ENCODE data around the gene ITGA1. TPM values are rescaled to one million over a fixed set of nuclear protein-coding genes. Genes with fewer than 3 reads are reported as not detected.

ITGA1 gene
- total and polyA plus RNA-seq, 4 donors: 24.2 to 187 (median 48.5) TPM

DNA sequence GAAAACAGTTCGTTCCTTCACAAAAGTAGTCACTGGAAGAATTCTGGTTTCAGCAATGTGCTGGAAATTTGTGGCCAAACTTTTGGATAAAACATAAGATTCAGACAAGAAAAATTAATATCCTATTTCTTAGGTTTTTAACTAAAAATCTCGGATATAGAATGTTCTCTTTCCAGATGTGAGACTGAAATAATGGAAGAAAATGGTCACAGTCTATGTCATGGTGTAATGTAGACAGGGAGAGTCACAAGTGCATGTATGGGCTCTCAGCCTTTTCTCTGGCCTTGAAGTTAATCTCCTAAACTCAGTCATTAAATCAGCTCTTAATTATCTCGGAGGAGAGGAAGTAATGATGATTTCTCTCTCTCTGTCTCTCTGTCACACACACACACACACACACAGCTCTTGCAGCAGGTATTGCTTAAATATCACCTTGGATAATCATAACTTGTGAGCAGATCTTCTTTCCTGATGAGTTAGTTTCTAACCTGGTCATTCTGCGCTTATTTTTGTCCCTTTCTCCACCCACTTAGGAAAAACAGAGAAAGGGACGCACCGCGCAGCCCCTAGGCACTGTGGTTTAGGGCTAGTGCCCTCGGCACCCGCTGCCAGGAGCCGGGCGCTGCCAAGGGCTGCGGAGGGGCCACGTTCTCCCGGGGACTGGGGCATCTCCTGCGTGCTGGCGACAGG lies 200.8 kb downstream of the ITGA1 start:
- 13% methylated on average over 16 of the region's 16 CpGs for WGBS
- no peaks in the 10 kb centered on the region for H3K9me3 ChIP-seq (ENCODE audit: control insufficient read depth in 4 of 4, low read length in 3 of 4)
- no peak overlapping the region for H3K27ac ChIP-seq (ENCODE audit: low read depth in 1 of 2, low read length in 2 of 2)

More for the DNA sequence above, 200.8 kb downstream of the ITGA1 start:
- no peak for TF ChIP-seq TAF1 (conservative IDR thresholded peaks at IDR 0.05)
- TF ChIP-seq GABPA (IDR thresholded peaks at IDR 0.05 in 1 of 2, conservative IDR thresholded peaks at IDR 0.05 in 1 of 2): no peak
- TF ChIP-seq REST (IDR thresholded peaks at IDR 0.05): no peak
- TF ChIP-seq FOXA2 (IDR thresholded peaks at IDR 0.05): no peak
- no peak for TF ChIP-seq YY1 (IDR thresholded peaks at IDR 0.05)
- no peak for TF ChIP-seq RXRA (IDR thresholded peaks at IDR 0.05)
- TF ChIP-seq ATF3 (IDR thresholded peaks at IDR 0.05): no peak
- no peak for TF ChIP-seq HNF4A (conservative IDR thresholded peaks at IDR 0.05)
- TF ChIP-seq, protein P1, sequence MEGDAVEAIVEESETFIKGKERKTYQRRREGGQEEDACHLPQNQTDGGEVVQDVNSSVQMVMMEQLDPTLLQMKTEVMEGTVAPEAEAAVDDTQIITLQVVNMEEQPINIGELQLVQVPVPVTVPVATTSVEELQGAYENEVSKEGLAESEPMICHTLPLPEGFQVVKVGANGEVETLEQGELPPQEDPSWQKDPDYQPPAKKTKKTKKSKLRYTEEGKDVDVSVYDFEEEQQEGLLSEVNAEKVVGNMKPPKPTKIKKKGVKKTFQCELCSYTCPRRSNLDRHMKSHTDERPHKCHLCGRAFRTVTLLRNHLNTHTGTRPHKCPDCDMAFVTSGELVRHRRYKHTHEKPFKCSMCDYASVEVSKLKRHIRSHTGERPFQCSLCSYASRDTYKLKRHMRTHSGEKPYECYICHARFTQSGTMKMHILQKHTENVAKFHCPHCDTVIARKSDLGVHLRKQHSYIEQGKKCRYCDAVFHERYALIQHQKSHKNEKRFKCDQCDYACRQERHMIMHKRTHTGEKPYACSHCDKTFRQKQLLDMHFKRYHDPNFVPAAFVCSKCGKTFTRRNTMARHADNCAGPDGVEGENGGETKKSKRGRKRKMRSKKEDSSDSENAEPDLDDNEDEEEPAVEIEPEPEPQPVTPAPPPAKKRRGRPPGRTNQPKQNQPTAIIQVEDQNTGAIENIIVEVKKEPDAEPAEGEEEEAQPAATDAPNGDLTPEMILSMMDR (IDR thresholded peaks at IDR 0.05; ENCODE audit: low read depth, low read length, missing input control): no peak
- TF ChIP-seq, protein P2, sequence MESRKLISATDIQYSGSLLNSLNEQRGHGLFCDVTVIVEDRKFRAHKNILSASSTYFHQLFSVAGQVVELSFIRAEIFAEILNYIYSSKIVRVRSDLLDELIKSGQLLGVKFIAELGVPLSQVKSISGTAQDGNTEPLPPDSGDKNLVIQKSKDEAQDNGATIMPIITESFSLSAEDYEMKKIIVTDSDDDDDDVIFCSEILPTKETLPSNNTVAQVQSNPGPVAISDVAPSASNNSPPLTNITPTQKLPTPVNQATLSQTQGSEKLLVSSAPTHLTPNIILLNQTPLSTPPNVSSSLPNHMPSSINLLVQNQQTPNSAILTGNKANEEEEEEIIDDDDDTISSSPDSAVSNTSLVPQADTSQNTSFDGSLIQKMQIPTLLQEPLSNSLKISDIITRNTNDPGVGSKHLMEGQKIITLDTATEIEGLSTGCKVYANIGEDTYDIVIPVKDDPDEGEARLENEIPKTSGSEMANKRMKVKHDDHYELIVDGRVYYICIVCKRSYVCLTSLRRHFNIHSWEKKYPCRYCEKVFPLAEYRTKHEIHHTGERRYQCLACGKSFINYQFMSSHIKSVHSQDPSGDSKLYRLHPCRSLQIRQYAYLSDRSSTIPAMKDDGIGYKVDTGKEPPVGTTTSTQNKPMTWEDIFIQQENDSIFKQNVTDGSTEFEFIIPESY (IDR thresholded peaks at IDR 0.05): no peak
- no peak for TF ChIP-seq FOXA1 (IDR thresholded peaks at IDR 0.05)
- no peak for TF ChIP-seq EGR1 (IDR thresholded peaks at IDR 0.05; ENCODE audit: low read depth in 2 of 2)
- TF ChIP-seq, protein P3, sequence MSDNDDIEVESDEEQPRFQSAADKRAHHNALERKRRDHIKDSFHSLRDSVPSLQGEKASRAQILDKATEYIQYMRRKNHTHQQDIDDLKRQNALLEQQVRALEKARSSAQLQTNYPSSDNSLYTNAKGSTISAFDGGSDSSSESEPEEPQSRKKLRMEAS (IDR thresholded peaks at IDR 0.05): no peak
- TF ChIP-seq HNF4G (IDR thresholded peaks at IDR 0.05): no peak
- TF ChIP-seq SP1 (IDR thresholded peaks at IDR 0.05): no peak
- TF ChIP-seq NR2F2 (IDR thresholded peaks at IDR 0.05): no peak
- Histone ChIP-seq H3K9ac (ENCODE audit: low read depth in 1 of 2, low read length in 2 of 2) (no peak overlapping the region), H3K4me3 (ENCODE audit: low read depth in 1 of 3, low read length in 3 of 3) (peak overlapping the region in 2 of 3 donors; percentile 48 to 67), H3K27me3 (ENCODE audit: control insufficient read depth in 4 of 4, insufficient read depth in 4 of 4, low read length in 3 of 4) (peaks cover 0 to 4% (median 0%) of the 10 kb centered on the region in 4 donors), H3K4me1 (ENCODE audit: control insufficient read depth in 4 of 4, insufficient read depth in 4 of 4, low read length in 3 of 4) (peaks cover 0 to 16% (median 9%) of the 10 kb centered on the region in 4 donors), H3K36me3 (ENCODE audit: control insufficient read depth in 4 of 4, insufficient read depth in 3 of 4, low read depth in 1 of 4, low read length in 3 of 4) (no peaks in the 10 kb centered on the region)
- DNase-seq (ENCODE audit: low spot score): no peak

Measured in liver (tissue), 9 donors.